Peyer's patch (tissue), 4 donors: Measurements from ENCODE around the gene RPS6KA4. TPM values are rescaled to one million over a fixed set of nuclear protein-coding genes. Genes with fewer than 3 reads are reported as not detected.

Source experiments
- DNase-seq, 3 donors: peaks; one replicate each; pipeline ENCODE4 v3.0.0-alpha.2; 2017 to 2019
- H3K27ac ChIP-seq, 4 donors: fragments of 200-600 bp; sonication (generic); one replicate each; pipeline ENCODE4 v1.5.1; 2016 to 2019
- H3K27me3 ChIP-seq, 2 donors: fragments of 200-600 bp; sonication (generic); one replicate each; pipeline ENCODE4 v1.5.1; 2019
- H3K36me3 ChIP-seq, 3 donors: fragments of 200-600 bp; sonication (generic); one replicate each; pipeline ENCODE4 v1.5.1; 2016 to 2019
- H3K4me1 ChIP-seq, 4 donors: fragments of 200-600 bp; sonication (generic); one replicate each; pipeline ENCODE4 v1.5.1; 2016 to 2019
- H3K4me3 ChIP-seq, 4 donors: fragments of 200-600 bp; sonication (generic); 1 replicate in 3 of 4; 2 replicates in 1 of 4; pipeline ENCODE4 v1.5.1; 2016 to 2019; ENCODE audit warnings: mild to moderate bottlenecking in 1 of 4
- H3K9me3 ChIP-seq, 4 donors: fragments of 200-600 bp; sonication (generic); one replicate each; pipeline ENCODE4 v1.5.1; 2016 to 2019; ENCODE audit warnings: mild to moderate bottlenecking in 1 of 4
- POLR2A ChIP-seq, 2 donors: fragments of 450-650 bp; IDR thresholded peaks; one replicate each; pipeline ENCODE4 v1.5.1; 2017; ENCODE audit warnings: antibody characterized with exemption in 2 of 2, mild to moderate bottlenecking in 2 of 2, moderate library complexity in 2 of 2
- total RNA-seq, 4 donors: library from RNA; depleted of rRNA; stranded (reverse); fragments of >200 nt; gene quantifications; one replicate each; pipeline ENCODE4 v1.1.0, GENCODE V29; 2016
- TF ChIP-seq, protein P1 (sequence below), 6 experiments: fragments of 450-650 bp in 4 of 6; fragments of 200-600 bp in 2 of 6; sonication (generic) in 1 of 6; IDR thresholded peaks; one replicate each; pipeline ENCODE4 v1.5.1; 2017 to 2019; ENCODE audit warnings: antibody characterized with exemption in 6 of 6, mild to moderate bottlenecking in 3 of 6, moderate library complexity in 1 of 6

The RPS6KA4 gene
- total RNA-seq, 4 donors from 2014 or later = 27.8 to 95.7 (median 40.1) TPM

DNA sequence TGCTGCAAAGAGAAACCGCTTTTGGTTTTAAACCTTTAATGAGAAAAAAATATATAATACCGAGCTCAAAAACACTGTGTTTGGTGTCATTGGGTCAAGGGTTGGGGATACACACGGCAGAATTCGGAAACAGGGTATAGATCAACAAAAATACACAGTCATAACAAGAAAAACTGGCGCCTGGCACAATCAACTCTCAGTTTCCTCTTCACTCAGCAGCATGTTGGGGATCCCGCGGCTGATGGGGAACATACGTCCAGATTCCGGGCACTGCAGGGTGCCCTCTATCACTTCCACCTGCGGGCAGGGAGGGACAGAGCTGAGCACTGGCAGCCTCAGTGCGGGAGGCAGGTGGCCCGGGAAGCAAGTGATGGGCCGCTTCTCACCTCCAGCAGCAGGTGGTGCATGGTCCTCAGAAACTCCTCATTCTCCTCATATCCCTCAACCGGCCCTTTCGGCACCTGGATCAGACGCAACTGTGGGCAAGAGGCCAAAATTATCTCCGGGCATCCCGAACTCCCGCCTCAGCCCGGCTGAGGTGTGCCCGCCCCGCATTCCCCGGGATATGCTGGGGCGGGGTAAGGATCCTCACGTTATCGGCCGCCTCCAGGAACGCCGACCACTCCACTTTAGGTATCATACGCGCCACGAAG lies 42.2 kb upstream of the RPS6KA4 start:
- H3K4me1 ChIP-seq = peaks cover 0 to 77% (median 4%) of the 10 kb centered on the region in 4 donors
- DNase-seq = peak in 2 of 3 donors; percentile 50 to 77

DNA sequence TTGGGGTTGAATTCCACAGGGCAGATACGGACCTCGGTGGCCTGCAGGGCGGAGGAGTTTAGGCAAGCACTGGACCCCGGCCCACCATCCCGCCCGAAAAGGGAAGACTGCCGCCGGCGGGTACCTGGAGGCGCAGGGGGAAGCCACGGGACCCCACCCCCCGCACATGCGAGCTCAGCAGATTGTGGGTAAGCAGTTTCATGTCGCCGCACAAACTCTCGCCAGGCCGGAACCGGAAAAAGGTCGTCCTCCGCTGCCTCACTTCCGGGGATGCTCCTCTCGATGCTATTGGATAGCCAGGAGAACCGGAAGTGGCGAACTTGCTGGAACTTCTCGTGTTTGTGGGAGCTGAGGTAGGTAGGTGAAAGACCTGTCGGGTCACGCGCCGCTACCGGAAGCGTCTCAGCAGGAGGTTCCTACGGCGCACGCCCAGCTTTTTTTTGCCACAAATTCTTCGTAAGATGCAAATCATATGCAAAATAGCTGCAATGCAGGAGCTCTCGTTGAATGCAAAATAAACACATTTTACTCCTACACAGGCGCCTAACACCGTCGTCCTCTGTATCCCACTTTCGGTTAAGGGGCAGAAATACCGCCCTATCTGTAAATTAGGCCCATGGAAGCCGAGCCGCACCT lies 41.5 kb upstream of the RPS6KA4 start, which contains the start of gene TRMT112:
TSS of gene TRMT112 (minus strand) at position 235 of the 636 bp plus-strand sequence. CDS start at position 202, 33 bp downstream.
- Histone ChIP-seq H3K36me3 (peaks cover 0 to 42% (median 0%) of the 10 kb centered on the region in 3 donors), H3K4me1 (peaks cover 0 to 78% (median 4%) of the 10 kb centered on the region in 4 donors), H3K4me3 (peak within 1 kb of the TSS; percentile 60 to 88 (median 74)), H3K27ac (peak within 1 kb of the TSS; percentile 94 to 99 (median 96)), H3K27me3 (no peaks in the 10 kb centered on the region), H3K9me3 (no peaks in the 10 kb centered on the region)
- DNase-seq = peak; percentile 94 to 99 (median 99)
- TF ChIP-seq, protein P1, sequence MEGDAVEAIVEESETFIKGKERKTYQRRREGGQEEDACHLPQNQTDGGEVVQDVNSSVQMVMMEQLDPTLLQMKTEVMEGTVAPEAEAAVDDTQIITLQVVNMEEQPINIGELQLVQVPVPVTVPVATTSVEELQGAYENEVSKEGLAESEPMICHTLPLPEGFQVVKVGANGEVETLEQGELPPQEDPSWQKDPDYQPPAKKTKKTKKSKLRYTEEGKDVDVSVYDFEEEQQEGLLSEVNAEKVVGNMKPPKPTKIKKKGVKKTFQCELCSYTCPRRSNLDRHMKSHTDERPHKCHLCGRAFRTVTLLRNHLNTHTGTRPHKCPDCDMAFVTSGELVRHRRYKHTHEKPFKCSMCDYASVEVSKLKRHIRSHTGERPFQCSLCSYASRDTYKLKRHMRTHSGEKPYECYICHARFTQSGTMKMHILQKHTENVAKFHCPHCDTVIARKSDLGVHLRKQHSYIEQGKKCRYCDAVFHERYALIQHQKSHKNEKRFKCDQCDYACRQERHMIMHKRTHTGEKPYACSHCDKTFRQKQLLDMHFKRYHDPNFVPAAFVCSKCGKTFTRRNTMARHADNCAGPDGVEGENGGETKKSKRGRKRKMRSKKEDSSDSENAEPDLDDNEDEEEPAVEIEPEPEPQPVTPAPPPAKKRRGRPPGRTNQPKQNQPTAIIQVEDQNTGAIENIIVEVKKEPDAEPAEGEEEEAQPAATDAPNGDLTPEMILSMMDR (IDR thresholded peaks at IDR 0.05) = no peak
- TF ChIP-seq POLR2A (IDR thresholded peaks at IDR 0.05) = peak; percentile 65 to 70

More for the DNA sequence above, 42.2 kb upstream of the RPS6KA4 start:
- TF ChIP-seq, protein P1 (IDR thresholded peaks at IDR 0.05) = peak in 4 of 6 experiments; percentile 18 to 38 (median 28)
- no peak for TF ChIP-seq POLR2A (IDR thresholded peaks at IDR 0.05)
- H3K4me3 ChIP-seq = peak overlapping the region; percentile 60 to 88 (median 74)
- H3K36me3 ChIP-seq = peaks cover 0 to 44% (median 0%) of the 10 kb centered on the region in 3 donors
- no peaks in the 10 kb centered on the region for H3K27me3 ChIP-seq
- H3K9me3 ChIP-seq = no peaks in the 10 kb centered on the region
- H3K27ac ChIP-seq = peak overlapping the region; percentile 94 to 99 (median 96)

DNA sequence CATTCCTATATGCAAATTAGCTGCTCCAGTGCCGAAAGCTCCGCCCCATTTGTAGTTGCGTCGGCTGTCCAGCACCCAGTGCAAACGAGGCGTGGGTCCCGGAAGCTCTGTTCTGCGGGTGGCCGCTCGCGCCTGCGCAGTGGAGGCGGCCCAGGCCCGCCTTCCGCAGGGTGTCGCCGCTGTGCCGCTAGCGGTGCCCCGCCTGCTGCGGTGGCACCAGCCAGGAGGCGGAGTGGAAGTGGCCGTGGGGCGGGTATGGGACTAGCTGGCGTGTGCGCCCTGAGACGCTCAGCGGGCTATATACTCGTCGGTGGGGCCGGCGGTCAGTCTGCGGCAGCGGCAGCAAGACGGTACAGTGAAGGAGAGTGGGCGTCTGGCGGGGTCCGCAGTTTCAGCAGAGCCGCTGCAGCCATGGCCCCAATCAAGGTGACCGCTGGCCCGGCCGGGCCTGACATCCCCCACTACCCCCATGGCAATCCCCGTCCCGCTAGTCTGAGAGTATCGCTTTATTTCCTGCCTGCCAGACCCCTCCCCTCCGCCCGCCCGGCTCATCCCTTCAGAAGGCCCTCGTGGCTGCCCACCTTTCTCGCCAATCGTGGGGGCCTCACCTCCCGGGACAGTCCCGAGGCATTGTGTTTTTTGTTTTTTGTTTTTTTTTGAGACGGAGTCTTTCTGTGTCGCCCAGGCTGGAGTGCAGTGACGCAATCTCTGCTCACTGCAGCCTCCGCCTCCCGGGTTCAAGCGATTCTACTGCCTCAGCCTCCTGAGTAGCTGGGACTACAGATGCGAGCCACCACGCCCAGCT lies 40.8 kb upstream of the RPS6KA4 start, which contains the start of gene PRDX5:
TSS of gene PRDX5 (plus strand) at position 161 of the 805 bp plus-strand sequence. CDS start at position 256, 95 bp downstream.
- Histone ChIP-seq H3K27me3 (no peaks in the 10 kb centered on the region), H3K27ac (peak within 1 kb of the TSS; percentile 94 to 99 (median 96)), H3K4me1 (peaks cover 0 to 73% (median 4%) of the 10 kb centered on the region in 4 donors), H3K36me3 (peaks cover 0 to 41% (median 0%) of the 10 kb centered on the region in 3 donors), H3K4me3 (peak within 1 kb of the TSS; percentile 60 to 88 (median 74)), H3K9me3 (no peaks in the 10 kb centered on the region)
- DNase-seq = peak; percentile 91 to 98 (median 97)
- TF ChIP-seq, protein P1 (IDR thresholded peaks at IDR 0.05) = peak; percentile 43 to 89 (median 67)
- TF ChIP-seq POLR2A (IDR thresholded peaks at IDR 0.05) = peak; percentile 90 to 93

DNA sequence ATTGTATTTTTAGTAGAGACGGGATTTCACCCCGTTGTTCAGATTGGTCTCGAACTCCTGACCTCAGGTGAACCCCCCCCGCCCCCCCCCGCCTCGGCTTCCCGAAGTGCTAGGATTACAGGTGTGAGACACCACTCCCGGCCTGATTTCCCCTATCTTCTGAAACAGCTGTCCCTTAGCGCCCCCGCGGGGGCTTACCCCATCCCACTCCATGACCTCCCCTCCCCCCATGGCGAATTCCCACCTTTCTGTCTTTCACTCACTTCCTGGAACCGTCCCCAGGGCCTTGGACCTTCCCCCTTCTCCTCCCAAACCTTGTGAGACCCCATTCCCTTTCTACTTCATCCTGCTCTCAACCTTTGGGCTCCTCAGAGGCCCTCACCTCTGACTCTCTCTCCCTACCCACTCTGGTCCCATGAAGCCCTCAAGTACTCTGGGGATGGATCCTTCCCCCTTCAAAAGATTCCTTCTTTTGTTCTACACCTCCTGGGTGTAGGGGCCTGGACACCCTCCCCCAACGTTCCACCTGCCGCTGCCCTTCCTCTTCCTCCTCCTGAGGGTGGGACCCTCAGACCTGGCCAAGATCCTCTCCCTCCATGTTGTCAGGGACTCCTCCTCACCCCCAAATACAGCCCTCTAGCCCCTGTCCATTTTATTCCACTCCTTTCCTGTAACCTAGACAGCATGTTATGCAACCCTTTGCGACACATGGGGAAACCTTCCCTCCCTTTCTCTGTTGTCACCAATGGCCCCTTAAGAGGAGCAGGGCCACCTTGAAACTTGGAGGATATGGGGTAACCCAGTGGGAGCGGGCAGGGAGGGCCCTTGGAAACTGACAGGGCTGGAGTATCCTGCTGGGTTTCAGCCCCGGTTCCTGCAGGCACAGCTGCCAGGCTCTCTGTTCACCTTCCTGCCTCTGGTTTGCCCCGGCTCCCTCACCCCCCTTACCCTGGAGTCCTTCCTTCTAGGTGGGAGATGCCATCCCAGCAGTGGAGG lies 39.9 kb upstream of the RPS6KA4 start:
- H3K4me1 ChIP-seq = peaks cover 0 to 64% (median 4%) of the 10 kb centered on the region in 4 donors
- H3K36me3 ChIP-seq = peaks cover 0 to 32% (median 0%) of the 10 kb centered on the region in 3 donors
- H3K9me3 ChIP-seq = no peaks in the 10 kb centered on the region
- peak in 2 of 3 donors; percentile 50 to 57 for DNase-seq
- no peak for TF ChIP-seq POLR2A (IDR thresholded peaks at IDR 0.05)
- TF ChIP-seq, protein P1 (IDR thresholded peaks at IDR 0.05) = no peak
- H3K27me3 ChIP-seq = no peaks in the 10 kb centered on the region
- peak overlapping the region; percentile 94 to 99 (median 96) for H3K27ac ChIP-seq
- H3K4me3 ChIP-seq = peak overlapping the region; percentile 60 to 88 (median 74)
